Right forelimb (tissue), 1 donor: ENCODE measurements around the gene ORC6.

Experiments used
- DNase-seq: peaks from one replicate; pipeline ENCODE4 v3.0.0-alpha.2; 2018

Gene ORC6

GRCh38 chr16:46732561-46732960, 43.1 kb downstream of the ORC6 start:
- no peak for DNase-seq

GRCh38 chr16:46733319-46733830, 43.9 kb downstream of the ORC6 start:
- DNase-seq = no peak

GRCh38 chr16:46736695-46737094, 47.2 kb downstream of the ORC6 start:
- no peak for DNase-seq

GRCh38 chr16:46737621-46738214, 48.3 kb downstream of the ORC6 start:
- DNase-seq = no peak

GRCh38 chr16:46739934-46740333, 50.5 kb downstream of the ORC6 start:
- no peak for DNase-seq

- DNase-seq = no peak
Observed at GRCh38 chr16:46743232-46743719, 53.8 kb downstream of the ORC6 start.

- DNase-seq = no peak
Observed at GRCh38 chr16:46745617-46746016, 56.2 kb downstream of the ORC6 start.

- no peak for DNase-seq
Observed at GRCh38 chr16:46746821-46747776, 57.6 kb downstream of the ORC6 start.
